Measurements from ENCODE around the gene MS4A15. TPM values are rescaled to one million over a fixed set of nuclear protein-coding genes. Genes with fewer than 3 reads are reported as not detected.

Gene MS4A15
- total and polyA plus RNA-seq, 10 of the 15 experiments (the other 5 are each of a cell fraction or from before 2014, with no cell fraction given) = 0.05 to 0.84 (median 0.45) TPM

GRCh38 chr11:60825790-60826189 is 69.1 kb downstream of the MS4A15 start:
- Histone ChIP-seq H4K20me1 (ENCODE audit: control insufficient read depth, insufficient read depth) (no peaks in the 10 kb centered on the region), H3K4me2 (ENCODE audit: control insufficient read depth, insufficient read depth) (no peak overlapping the region), H3K4me1 (ENCODE audit: control insufficient read depth, insufficient read depth, low read length) (no peaks in the 10 kb centered on the region; the same call in 1 of the 2 replicates), H3K27ac (ENCODE audit: control insufficient read depth, insufficient read depth) (no peak overlapping the region), H3K4me3 (no peak overlapping the region), H3K36me3 (ENCODE audit: control insufficient read depth in 2 of 2, insufficient read depth in 2 of 2, low read length in 1 of 2) (no peaks in the 10 kb centered on the region), H3K79me2 (ENCODE audit: control insufficient read depth, insufficient read depth, low read length) (no peaks in the 10 kb centered on the region), H3K27me3 (replicated peaks in 1 of 2; ENCODE audit: control insufficient read depth in 2 of 2, insufficient read depth in 2 of 2, low read length in 1 of 2) (no peaks in the 10 kb centered on the region; a peak in 2 of 4 replicates), H3K9ac (ENCODE audit: control insufficient read depth, insufficient read depth, low read length) (no peak overlapping the region), H3K9me3 (replicated peaks; ENCODE audit: control insufficient read depth, insufficient read depth, low read length) (no peaks in the 10 kb centered on the region), H2AFZ (ENCODE audit: control insufficient read depth, low read depth, low read length) (no peak overlapping the region)
- BruUV-seq (replicated peaks) = no TSS peak
- ATAC-seq (no peak), FAIRE-seq (no peak), DNase-seq (ENCODE audit: low read depth, low spot score) (no peak)
- in situ Hi-C loops (cut with MboI) (no loop called here), intact Hi-C loops (cut with micrococcal nuclease; ENCODE audit: unreplicated experiment) (no loop called here)
- POLR2A ChIA-PET = no interaction called here
- SMC1A ChIA-PET (ENCODE audit: uncharacterized antibody, unreplicated experiment) = no interaction called here
- CTCF ChIA-PET = interaction anchor here (0.9 to 4.2 kb wide), 4 partner anchors 50 to 352 kb away, joined by 3 to 17 read pairs (median 5); no protein-coding TSS in a partner anchor
- RAD21 ChIA-PET (ENCODE audit: unreplicated experiment) = no interaction called here
- 70% methylated on average over 6 of the region's 6 CpGs for WGBS (ENCODE audit: insufficient coverage, insufficient replicate concordance, low lambda C conversion rate, missing lambda C conversion rate)
- no peak for TF ChIP-seq BHLHE40 (IDR thresholded peaks at IDR 0.05; ENCODE audit: borderline replicate concordance in 1 of 2, low read depth in 2 of 2, low read length in 1 of 2)
- TF ChIP-seq POLR2AphosphoS5 (IDR thresholded peaks at IDR 0.05; ENCODE audit: low read length) = no peak
- TF ChIP-seq BCL3 (IDR thresholded peaks at IDR 0.05; ENCODE audit: borderline replicate concordance, insufficient read depth, low read depth, low read length, poor library complexity, severe bottlenecking) = no peak
- no peak for TF ChIP-seq MTA3 (IDR thresholded peaks at IDR 0.05; ENCODE audit: borderline replicate concordance, low read length)
- TF ChIP-seq FOXM1 (IDR thresholded peaks at IDR 0.05; ENCODE audit: low read depth, low read length) = no peak
- TF ChIP-seq PAX8 (IDR thresholded peaks at IDR 0.05) = no peak
- no peak for TF ChIP-seq IRF5 (IDR thresholded peaks at IDR 0.05; ENCODE audit: borderline replicate concordance)
- no peak for TF ChIP-seq BCL11A (IDR thresholded peaks at IDR 0.05; ENCODE audit: low read depth, low read length)
- no peak for TF ChIP-seq ASH2L (IDR thresholded peaks at IDR 0.05; ENCODE audit: borderline replicate concordance, low read depth)
- no peak for TF ChIP-seq PRDM15 (CRISPR knock-in tag; IDR thresholded peaks at IDR 0.05)
- no peak for TF ChIP-seq ESRRA (IDR thresholded peaks at IDR 0.05; ENCODE audit: low read length)
- no peak for TF ChIP-seq BRCA1 (IDR thresholded peaks at IDR 0.05; ENCODE audit: low read depth, low read length)
- TF ChIP-seq MTA2 (IDR thresholded peaks at IDR 0.05; ENCODE audit: low read depth) = no peak
- no peak for TF ChIP-seq ATF3 (IDR thresholded peaks at IDR 0.05; ENCODE audit: borderline replicate concordance, extremely low read depth, low read depth, low read length)
- TF ChIP-seq ZNF384 (IDR thresholded peaks at IDR 0.05; ENCODE audit: borderline replicate concordance, low read depth, low read length) = no peak
- TF ChIP-seq POLR2A (IDR thresholded peaks at IDR 0.05; ENCODE audit: low read depth, low read length) = no peak

Measured in GM12878 (cell line).